Gastrocnemius medialis (tissue), 4 donors: Measurements from ENCODE around the gene TOMM70.

Experiments
- CTCF ChIP-seq, 5 experiments: fragments of 450-650 bp in 3 of 5; fragments of 200-600 bp in 2 of 5; sonication (generic) in 2 of 5; IDR thresholded peaks in 4 of 5; conservative IDR thresholded peaks in 1 of 5; 1 replicate in 4 of 5; 2 replicates in 1 of 5; pipeline ENCODE4 v1.5.1; 2016 to 2019; ENCODE audit warnings: antibody characterized with exemption in 5 of 5, mild to moderate bottlenecking in 3 of 5, moderate library complexity in 3 of 5
- POLR2A ChIP-seq, 2 donors: fragments of 450-650 bp; IDR thresholded peaks; one replicate each; pipeline ENCODE4 v1.6.1; 2017; ENCODE audit warnings: antibody characterized with exemption in 2 of 2, mild to moderate bottlenecking in 2 of 2, moderate library complexity in 2 of 2

DNA sequence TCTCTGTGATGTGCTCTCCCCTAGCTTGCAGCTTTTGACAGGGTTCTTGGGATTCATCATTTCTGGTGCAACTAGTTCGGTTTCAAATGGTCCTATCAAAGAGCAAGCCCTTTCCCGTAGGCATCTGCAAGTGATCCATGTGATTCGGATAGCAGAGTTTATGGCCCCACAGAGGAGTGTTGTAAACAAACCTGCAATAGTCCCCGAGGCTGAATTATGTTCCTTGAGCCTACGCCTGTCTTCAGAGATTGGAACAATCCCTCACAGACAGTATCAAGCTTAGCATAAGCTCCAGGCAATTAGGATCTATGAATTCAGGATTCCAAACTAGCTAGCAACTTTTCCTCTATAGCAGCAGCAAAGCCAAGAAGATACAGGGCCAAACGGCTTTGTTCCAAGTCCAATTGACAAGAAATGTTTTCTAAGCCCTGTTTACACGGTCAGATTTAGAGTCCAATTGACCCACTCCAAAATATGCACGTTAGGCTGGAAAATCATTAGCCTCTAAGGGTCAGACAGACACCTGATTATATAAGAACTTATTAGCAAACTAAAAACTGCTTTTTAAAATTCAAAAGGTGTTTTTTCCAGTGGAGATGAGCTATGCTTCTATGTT is 25.3 kb upstream of the TOMM70 start:
- TF ChIP-seq CTCF (IDR thresholded peaks at IDR 0.05 in 4 of 5, conservative IDR thresholded peaks at IDR 0.05 in 1 of 5) (no peak), POLR2A (IDR thresholded peaks at IDR 0.05) (no peak)
